GM06990 (cell line): ENCODE results near the gene CHRD.

Experiments
- DNase-seq: peaks from one replicate; pipeline ENCODE4 v3.0.0-alpha.2; 2011; ENCODE audit not compliant: insufficient read length; ENCODE audit errors: extremely low read depth
- H3K27me3 ChIP-seq: replicated peaks from 2 replicates; pipeline ENCODE4 v1.6.0; 2011; ENCODE audit warnings: low read length; ENCODE audit not compliant: control insufficient read depth, insufficient read depth
- H3K36me3 ChIP-seq: 2 replicates; pipeline ENCODE4 v1.5.1; 2011; ENCODE audit warnings: low read length; ENCODE audit not compliant: control insufficient read depth, insufficient read depth
- H3K4me3 ChIP-seq: replicated peaks from 2 replicates; pipeline ENCODE4 v1.5.1; 2011; ENCODE audit warnings: low read depth, mild to moderate bottlenecking, control low read depth, low read length
- TF ChIP-seq, protein P1 (sequence below): IDR thresholded peaks from 2 replicates; pipeline ENCODE4 v1.5.1; 2011; ENCODE audit warnings: low read length, control low read depth, mild to moderate bottlenecking, inconsistent platforms; ENCODE audit not compliant: insufficient read depth, poor library complexity, severe bottlenecking

Gene CHRD

GRCh38 chr3:184386047-184386806 is 6.4 kb downstream of the CHRD start:
- H3K27me3 ChIP-seq = peaks cover 3% of the 10 kb centered on the region
- no peaks in the 10 kb centered on the region for H3K36me3 ChIP-seq
- no peak for DNase-seq
- TF ChIP-seq, protein P1, sequence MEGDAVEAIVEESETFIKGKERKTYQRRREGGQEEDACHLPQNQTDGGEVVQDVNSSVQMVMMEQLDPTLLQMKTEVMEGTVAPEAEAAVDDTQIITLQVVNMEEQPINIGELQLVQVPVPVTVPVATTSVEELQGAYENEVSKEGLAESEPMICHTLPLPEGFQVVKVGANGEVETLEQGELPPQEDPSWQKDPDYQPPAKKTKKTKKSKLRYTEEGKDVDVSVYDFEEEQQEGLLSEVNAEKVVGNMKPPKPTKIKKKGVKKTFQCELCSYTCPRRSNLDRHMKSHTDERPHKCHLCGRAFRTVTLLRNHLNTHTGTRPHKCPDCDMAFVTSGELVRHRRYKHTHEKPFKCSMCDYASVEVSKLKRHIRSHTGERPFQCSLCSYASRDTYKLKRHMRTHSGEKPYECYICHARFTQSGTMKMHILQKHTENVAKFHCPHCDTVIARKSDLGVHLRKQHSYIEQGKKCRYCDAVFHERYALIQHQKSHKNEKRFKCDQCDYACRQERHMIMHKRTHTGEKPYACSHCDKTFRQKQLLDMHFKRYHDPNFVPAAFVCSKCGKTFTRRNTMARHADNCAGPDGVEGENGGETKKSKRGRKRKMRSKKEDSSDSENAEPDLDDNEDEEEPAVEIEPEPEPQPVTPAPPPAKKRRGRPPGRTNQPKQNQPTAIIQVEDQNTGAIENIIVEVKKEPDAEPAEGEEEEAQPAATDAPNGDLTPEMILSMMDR = no peak
- no peak overlapping the region for H3K4me3 ChIP-seq

GRCh38 chr3:184387174-184387714 is 7.4 kb downstream of the CHRD start:
- TF ChIP-seq, protein P1 = no peak
- no peak overlapping the region for H3K4me3 ChIP-seq
- DNase-seq = no peak
- peaks cover 1% of the 10 kb centered on the region; the same call in 1 of the 2 replicates for H3K27me3 ChIP-seq
- H3K36me3 ChIP-seq = no peaks in the 10 kb centered on the region

DNA sequence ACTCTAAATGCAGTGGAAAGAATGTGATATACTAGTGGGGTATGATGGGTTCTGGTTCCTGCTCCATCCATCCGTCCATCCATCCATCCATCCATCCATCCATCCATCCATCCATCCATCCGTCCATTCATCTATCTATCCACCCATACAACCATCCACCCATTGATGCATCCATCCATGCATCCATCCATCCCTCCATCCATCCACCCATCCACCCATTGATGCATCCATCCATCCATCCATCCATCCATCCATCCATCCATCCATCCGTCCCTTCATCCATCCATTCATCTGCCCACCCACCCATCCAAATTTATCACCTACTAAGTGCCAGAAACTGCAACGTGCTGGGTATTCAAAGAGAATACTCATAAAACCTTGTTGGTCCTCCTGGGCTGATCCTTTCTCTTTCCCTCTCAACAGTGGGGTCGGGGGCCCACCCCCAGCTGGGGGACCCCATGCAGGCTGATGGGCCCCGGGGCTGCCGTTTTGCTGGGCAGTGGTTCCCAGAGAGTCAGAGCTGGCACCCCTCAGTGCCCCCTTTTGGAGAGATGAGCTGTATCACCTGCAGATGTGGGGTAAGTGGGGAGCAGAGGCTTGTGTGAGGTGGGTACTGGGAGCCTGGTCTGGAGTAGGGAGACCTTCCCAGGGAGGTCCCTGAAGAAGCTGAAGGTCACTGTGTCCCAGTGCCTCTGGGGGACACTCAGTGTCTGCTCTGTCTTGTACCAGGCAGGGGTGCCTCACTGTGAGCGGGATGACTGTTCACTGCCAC is 8.5 kb downstream of the CHRD start:
- Histone ChIP-seq H3K27me3 (no peaks in the 10 kb centered on the region; the same call in 1 of the 2 replicates), H3K4me3 (no peak overlapping the region), H3K36me3 (no peaks in the 10 kb centered on the region)
- no peak for DNase-seq
- TF ChIP-seq, protein P1 = no peak

- H3K4me3 ChIP-seq = no peak overlapping the region
- TF ChIP-seq, protein P1 = no peak
- H3K36me3 ChIP-seq = no peaks in the 10 kb centered on the region
- H3K27me3 ChIP-seq = no peaks in the 10 kb centered on the region; the same call in 1 of the 2 replicates
- no peak for DNase-seq
These were observed 9.0 kb downstream of the CHRD start for GRCh38 chr3:184388936-184389230.

DNA sequence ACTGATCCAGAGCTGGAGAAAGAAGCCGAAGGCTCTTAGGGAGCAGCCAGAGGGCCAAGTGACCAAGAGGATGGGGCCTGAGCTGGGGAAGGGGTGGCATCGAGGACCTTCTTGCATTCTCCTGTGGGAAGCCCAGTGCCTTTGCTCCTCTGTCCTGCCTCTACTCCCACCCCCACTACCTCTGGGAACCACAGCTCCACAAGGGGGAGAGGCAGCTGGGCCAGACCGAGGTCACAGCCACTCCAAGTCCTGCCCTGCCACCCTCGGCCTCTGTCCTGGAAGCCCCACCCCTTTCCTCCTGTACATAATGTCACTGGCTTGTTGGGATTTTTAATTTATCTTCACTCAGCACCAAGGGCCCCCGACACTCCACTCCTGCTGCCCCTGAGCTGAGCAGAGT is 9.5 kb downstream of the CHRD start:
- TF ChIP-seq, protein P1 = no peak
- Histone ChIP-seq H3K4me3 (no peak overlapping the region), H3K27me3 (no peaks in the 10 kb centered on the region; the same call in 1 of the 2 replicates), H3K36me3 (no peaks in the 10 kb centered on the region)
- DNase-seq = no peak
